Measurements from ENCODE around the gene TRIM47. TPM values are rescaled to one million over a fixed set of nuclear protein-coding genes. Genes with fewer than 3 reads are reported as not detected.
A peak's percentile ranks its signal among the peaks of the same experiment; 100 is the strongest.

TRIM47 gene
- total RNA-seq, 1 donor from 2014 or later, result 27.5 TPM

DNA sequence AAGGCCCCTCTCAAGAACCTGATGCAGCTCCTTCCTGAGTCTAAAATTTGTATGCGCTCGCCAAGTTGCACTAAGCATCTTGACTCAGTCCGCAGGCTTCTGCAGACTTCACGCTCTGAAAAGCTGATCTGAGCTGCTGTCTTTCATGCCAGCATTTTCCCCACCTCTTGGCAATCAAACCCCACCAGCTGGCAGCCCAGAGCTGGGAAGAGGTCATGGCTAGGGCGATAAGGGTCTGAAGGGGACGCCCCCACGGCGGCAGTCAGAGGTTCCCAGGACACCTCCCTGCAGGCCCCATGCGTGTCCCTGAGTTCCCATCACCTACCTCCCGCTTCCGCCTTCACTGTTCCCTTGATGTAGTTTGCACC lies 29.1 kb downstream of the TRIM47 start:
- Histone ChIP-seq H3K4me1 (peaks cover 100% of the 10 kb centered on the region), H3K4me3 (no peak overlapping the region), H3K9me3 (replicated peaks) (no peaks in the 10 kb centered on the region), H3K27ac (replicated peaks) (peak overlapping the region; percentile 90), H3K27me3 (ENCODE audit: low read depth) (no peaks in the 10 kb centered on the region), H3K36me3 (peaks cover 66% of the 10 kb centered on the region)
- TF ChIP-seq, protein P1, sequence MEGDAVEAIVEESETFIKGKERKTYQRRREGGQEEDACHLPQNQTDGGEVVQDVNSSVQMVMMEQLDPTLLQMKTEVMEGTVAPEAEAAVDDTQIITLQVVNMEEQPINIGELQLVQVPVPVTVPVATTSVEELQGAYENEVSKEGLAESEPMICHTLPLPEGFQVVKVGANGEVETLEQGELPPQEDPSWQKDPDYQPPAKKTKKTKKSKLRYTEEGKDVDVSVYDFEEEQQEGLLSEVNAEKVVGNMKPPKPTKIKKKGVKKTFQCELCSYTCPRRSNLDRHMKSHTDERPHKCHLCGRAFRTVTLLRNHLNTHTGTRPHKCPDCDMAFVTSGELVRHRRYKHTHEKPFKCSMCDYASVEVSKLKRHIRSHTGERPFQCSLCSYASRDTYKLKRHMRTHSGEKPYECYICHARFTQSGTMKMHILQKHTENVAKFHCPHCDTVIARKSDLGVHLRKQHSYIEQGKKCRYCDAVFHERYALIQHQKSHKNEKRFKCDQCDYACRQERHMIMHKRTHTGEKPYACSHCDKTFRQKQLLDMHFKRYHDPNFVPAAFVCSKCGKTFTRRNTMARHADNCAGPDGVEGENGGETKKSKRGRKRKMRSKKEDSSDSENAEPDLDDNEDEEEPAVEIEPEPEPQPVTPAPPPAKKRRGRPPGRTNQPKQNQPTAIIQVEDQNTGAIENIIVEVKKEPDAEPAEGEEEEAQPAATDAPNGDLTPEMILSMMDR (IDR thresholded peaks at IDR 0.05; ENCODE audit: borderline replicate concordance), result no peak
- no peak for DNase-seq
- intact Hi-C loops (cut with micrococcal nuclease), result no loop called here

- TF ChIP-seq, protein P1 (IDR thresholded peaks at IDR 0.05; ENCODE audit: borderline replicate concordance), result peak; percentile 70
- intact Hi-C loops (cut with micrococcal nuclease), result no loop called here
- Histone ChIP-seq H3K9me3 (replicated peaks) (no peaks in the 10 kb centered on the region), H3K4me1 (peaks cover 100% of the 10 kb centered on the region), H3K36me3 (peaks cover 66% of the 10 kb centered on the region), H3K27ac (replicated peaks) (peak overlapping the region; percentile 90), H3K27me3 (ENCODE audit: low read depth) (no peaks in the 10 kb centered on the region), H3K4me3 (peak overlapping the region; percentile 5)
- DNase-seq, result peak; percentile 65
Observed at GRCh38 chr17:75848523-75849278, 29.7 kb downstream of the TRIM47 start.

- H3K4me1 ChIP-seq, result peaks cover 93% of the 10 kb centered on the region
- intact Hi-C loops (cut with micrococcal nuclease), result no loop called here
- no peaks in the 10 kb centered on the region for H3K27me3 ChIP-seq (ENCODE audit: low read depth)
- DNase-seq, result no peak
- TF ChIP-seq, protein P1 (IDR thresholded peaks at IDR 0.05; ENCODE audit: borderline replicate concordance), result no peak
- peaks cover 66% of the 10 kb centered on the region for H3K36me3 ChIP-seq
- H3K9me3 ChIP-seq (replicated peaks), result no peaks in the 10 kb centered on the region
- H3K4me3 ChIP-seq, result peak overlapping the region; percentile 5
- H3K27ac ChIP-seq (replicated peaks), result peak overlapping the region; percentile 90
Observed at GRCh38 chr17:75847614-75848522, 30.5 kb downstream of the TRIM47 start.

- Histone ChIP-seq H3K9me3 (replicated peaks) (no peaks in the 10 kb centered on the region), H3K4me3 (peak overlapping the region; percentile 10), H3K36me3 (peaks cover 61% of the 10 kb centered on the region), H3K27me3 (ENCODE audit: low read depth) (no peaks in the 10 kb centered on the region), H3K27ac (replicated peaks) (peak overlapping the region; percentile 90), H3K4me1 (peaks cover 84% of the 10 kb centered on the region)
- no peak for DNase-seq
- intact Hi-C loops (cut with micrococcal nuclease), result no loop called here
- TF ChIP-seq, protein P1 (IDR thresholded peaks at IDR 0.05; ENCODE audit: borderline replicate concordance), result no peak
Observed at GRCh38 chr17:75846692-75847613, 31.4 kb downstream of the TRIM47 start.

Measured in left ventricle myocardium inferior (tissue), 1 donor.